Mucosa of rectum (tissue), 2 donors: ENCODE data around the gene CDC26.

Experiments
- H3K27ac ChIP-seq, 2 donors: one replicate each; pipeline ENCODE4 v1.7.0; 2013; ENCODE audit warnings: inconsistent platforms in 2 of 2, low read depth in 2 of 2, low read length in 2 of 2
- H3K27me3 ChIP-seq, 2 donors: one replicate each; pipeline ENCODE4 v1.7.0; 2013; ENCODE audit warnings: low read length in 2 of 2; ENCODE audit not compliant: control insufficient read depth in 2 of 2, insufficient read depth in 2 of 2
- H3K36me3 ChIP-seq, 2 donors: one replicate each; pipeline ENCODE4 v1.7.0; 2013; ENCODE audit warnings: low read length in 2 of 2; ENCODE audit not compliant: control insufficient read depth in 2 of 2, insufficient read depth in 2 of 2
- H3K4me1 ChIP-seq, 2 donors: one replicate each; pipeline ENCODE4 v1.7.0; 2013; ENCODE audit warnings: low read length in 2 of 2, mild to moderate bottlenecking in 1 of 2; ENCODE audit not compliant: control insufficient read depth in 2 of 2, insufficient read depth in 2 of 2
- H3K4me3 ChIP-seq, 2 donors: one replicate each; pipeline ENCODE4 v1.7.0; 2013; ENCODE audit warnings: low read length in 2 of 2
- H3K9ac ChIP-seq, 2 donors: one replicate each; pipeline ENCODE4 v1.7.0; 2013; ENCODE audit warnings: low read length in 2 of 2, low read depth in 1 of 2, mild to moderate bottlenecking in 1 of 2
- H3K9me3 ChIP-seq, 2 donors: one replicate each; pipeline ENCODE4 v1.7.0; 2013; ENCODE audit warnings: low read length in 2 of 2; ENCODE audit not compliant: control insufficient read depth in 2 of 2
- donor health status: healthy.
- donor health status: Normal muscosa, but diverticular disease.

Gene CDC26

DNA sequence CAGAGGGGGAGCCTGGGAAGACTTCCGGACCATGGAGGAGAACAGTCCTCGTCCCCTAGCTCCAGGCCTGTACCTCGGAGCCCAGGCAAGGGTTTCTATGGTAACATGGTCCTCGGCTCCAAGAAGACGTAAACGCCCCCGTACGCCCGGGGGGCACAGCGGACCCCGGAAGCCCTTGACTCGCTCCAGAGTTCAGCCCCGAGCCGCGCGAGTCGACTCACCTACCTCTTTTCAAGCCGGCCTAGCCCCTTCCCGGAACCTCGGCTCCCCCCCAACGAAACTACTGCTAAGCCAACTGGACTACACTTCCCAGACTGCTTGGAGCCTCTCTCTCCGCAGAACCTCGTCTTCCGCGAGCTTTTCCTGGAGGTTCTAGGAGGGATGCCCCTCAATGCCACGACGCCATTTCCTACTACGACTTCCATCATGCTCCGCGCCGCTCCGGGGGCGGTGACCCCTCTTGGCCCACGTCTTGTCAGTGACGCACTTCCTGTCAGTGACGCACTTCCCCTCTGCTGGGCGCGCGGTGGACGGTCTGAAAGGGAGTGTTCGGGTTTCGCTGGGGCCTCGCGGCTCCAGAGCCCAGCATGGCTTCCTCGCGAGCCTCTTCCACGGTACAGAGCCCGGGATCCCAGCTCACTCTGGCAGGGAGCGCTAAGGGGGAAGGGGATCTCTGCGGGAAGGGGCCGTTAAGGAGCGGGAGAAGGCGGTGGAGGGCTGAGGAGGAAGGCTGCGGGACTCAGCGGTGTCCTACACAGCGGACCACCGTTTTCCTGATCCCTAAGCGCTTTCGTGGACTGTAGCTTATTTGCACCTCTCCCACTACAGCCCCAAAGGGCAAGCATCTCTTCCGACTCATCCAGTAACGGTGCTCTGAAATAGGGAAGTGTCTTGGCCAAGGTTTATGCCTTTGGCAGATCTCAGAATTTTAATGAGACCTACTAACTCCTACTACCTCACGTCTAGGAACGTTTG, at the start of gene CDC26, which contains the start of gene PRPF4:
Gene CDC26, minus strand, starts transcription at position 416 of the 975 bp plus-strand sequence. CDS start 3,065 bp downstream, outside the sequence.
Gene PRPF4, plus strand, starts transcription at position 502 of the 975 bp plus-strand sequence. Its CDS starts 86 bp downstream, at position 588.
- peak within 1 kb of the TSS; percentile 91 to 95 for H3K27ac ChIP-seq
- H3K27me3 ChIP-seq, result no peaks in the 10 kb centered on the region
- peaks cover 5 to 11% of the 10 kb centered on the region in 2 donors for H3K4me1 ChIP-seq
- no peaks in the 10 kb centered on the region for H3K9me3 ChIP-seq
- H3K4me3 ChIP-seq, result peak within 1 kb of the TSS; percentile 99
- H3K36me3 ChIP-seq, result peaks cover 36 to 49% of the 10 kb centered on the region in 2 donors
- H3K9ac ChIP-seq, result peak within 1 kb of the TSS; percentile 94 to 99

DNA sequence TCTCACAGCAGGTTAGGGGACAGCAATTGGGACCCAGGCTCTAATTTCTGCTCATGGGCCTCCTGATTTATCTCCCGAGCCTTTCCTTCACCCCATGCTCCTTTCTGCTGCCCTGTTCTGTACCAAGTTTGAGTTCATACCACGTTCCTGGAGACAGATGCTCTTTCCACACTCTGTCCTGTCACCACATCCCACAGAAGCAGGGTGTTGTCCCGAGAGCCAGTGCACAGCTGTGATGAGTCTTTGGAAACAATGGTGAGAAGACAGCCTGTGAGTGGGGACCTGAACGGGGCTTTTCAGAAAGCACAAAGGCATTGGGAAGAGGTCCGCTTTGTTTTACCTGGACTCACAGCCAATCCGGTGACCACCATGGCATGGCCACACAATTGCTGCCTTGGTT, 47.3 kb upstream of the CDC26 start:
- Histone ChIP-seq H3K4me3 (no peak overlapping the region), H3K36me3 (no peaks in the 10 kb centered on the region), H3K27ac (no peak overlapping the region)

DNA sequence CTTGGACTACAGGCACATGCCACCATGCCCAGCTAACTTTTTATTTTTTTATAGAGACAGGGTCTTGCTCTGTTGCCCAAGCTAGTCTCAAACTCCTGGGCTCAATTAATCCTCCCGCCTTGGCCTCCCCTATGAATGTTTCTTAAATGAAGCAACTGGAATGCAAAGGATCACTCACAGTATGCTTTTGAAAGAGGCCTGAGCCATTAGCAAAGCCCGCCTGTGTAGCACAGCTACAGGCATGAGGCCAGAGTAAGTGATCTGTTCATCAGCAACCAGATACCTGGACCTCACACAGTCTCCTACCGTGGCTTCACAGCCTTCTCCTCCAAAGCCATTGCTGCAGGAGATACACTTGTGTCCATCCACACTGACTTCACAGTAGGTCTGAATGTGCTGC, 44.7 kb upstream of the CDC26 start:
- H3K27ac ChIP-seq, result no peak overlapping the region
- H3K27me3 ChIP-seq, result no peaks in the 10 kb centered on the region
- H3K9ac ChIP-seq, result no peak overlapping the region
- H3K9me3 ChIP-seq, result no peaks in the 10 kb centered on the region
- H3K36me3 ChIP-seq, result no peaks in the 10 kb centered on the region
- no peaks in the 10 kb centered on the region for H3K4me1 ChIP-seq
- H3K4me3 ChIP-seq, result no peak overlapping the region

More for the DNA sequence above, 47.3 kb upstream of the CDC26 start:
- no peaks in the 10 kb centered on the region for H3K4me1 ChIP-seq
- H3K27me3 ChIP-seq, result no peaks in the 10 kb centered on the region
- no peak overlapping the region for H3K9ac ChIP-seq
- H3K9me3 ChIP-seq, result no peaks in the 10 kb centered on the region

DNA sequence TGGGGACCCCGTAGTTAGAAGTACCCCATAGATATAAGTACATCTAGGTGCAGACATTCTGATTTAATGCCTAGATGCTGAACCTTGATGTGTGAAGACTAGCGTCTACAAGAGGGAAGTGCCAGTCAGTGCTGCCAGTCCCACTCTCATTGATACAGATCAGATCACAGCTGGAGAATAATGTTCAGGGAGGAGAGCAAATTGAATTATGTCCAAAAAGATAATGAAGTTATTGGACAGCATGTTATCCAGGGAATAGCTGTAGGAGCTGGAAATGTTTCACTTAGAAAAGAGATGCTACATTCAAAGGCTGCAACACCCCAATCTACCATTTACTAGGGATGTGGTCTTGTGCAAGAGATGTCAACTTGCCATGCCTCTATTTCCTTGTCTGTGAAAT, 43.7 kb upstream of the CDC26 start:
- no peaks in the 10 kb centered on the region for H3K4me1 ChIP-seq
- H3K4me3 ChIP-seq, result no peak overlapping the region
- no peaks in the 10 kb centered on the region for H3K9me3 ChIP-seq
- H3K27me3 ChIP-seq, result no peaks in the 10 kb centered on the region
- H3K36me3 ChIP-seq, result no peaks in the 10 kb centered on the region
- H3K9ac ChIP-seq, result no peak overlapping the region
- no peak overlapping the region for H3K27ac ChIP-seq

DNA sequence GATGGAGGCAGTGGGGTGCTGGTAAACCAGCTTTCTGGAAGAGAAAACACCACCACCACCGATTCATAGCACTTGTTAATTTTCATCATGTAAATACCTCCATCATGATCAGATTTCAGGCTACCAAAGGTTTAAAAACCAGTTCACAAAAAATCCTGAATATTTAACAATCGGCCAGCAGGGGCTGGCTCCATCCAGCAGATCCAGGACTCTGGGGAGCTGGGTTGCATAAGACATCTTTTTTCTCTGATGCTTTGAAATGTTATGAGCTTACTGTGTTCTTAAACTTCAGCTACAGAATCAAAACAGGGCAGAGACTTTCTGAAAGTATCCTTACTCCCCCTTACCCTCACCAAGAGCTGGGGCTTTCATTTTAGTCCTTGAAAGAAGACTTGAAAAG, 42.4 kb upstream of the CDC26 start:
- H3K9ac ChIP-seq, result no peak overlapping the region
- H3K36me3 ChIP-seq, result no peaks in the 10 kb centered on the region
- no peaks in the 10 kb centered on the region for H3K9me3 ChIP-seq
- H3K27ac ChIP-seq, result no peak overlapping the region
- no peak overlapping the region for H3K4me3 ChIP-seq
- no peaks in the 10 kb centered on the region for H3K27me3 ChIP-seq
- H3K4me1 ChIP-seq, result no peaks in the 10 kb centered on the region

DNA sequence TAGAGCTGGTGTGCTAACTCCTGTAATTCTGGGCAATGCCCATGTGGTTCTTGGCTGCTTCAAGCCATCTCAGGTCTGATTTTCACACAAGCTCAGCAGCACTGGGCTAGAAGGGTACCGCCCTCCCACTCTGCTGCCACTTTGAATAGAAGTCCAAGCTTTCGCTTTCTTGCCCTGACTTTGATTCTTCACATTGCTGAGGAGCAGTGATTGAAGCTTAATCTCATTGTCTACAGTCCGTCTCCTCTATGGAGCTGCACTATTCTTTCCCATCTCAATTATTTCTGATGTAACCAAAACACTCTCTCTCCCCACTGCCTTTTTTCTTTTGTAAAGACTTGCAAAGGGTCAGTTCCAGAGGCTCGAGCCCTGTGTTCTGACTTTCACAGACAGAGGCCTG, 40.7 kb upstream of the CDC26 start:
- no peaks in the 10 kb centered on the region for H3K27me3 ChIP-seq
- H3K9ac ChIP-seq, result no peak overlapping the region
- H3K9me3 ChIP-seq, result no peaks in the 10 kb centered on the region
- no peaks in the 10 kb centered on the region for H3K4me1 ChIP-seq
- no peaks in the 10 kb centered on the region for H3K36me3 ChIP-seq
- H3K27ac ChIP-seq, result no peak overlapping the region
- H3K4me3 ChIP-seq, result no peak overlapping the region

DNA sequence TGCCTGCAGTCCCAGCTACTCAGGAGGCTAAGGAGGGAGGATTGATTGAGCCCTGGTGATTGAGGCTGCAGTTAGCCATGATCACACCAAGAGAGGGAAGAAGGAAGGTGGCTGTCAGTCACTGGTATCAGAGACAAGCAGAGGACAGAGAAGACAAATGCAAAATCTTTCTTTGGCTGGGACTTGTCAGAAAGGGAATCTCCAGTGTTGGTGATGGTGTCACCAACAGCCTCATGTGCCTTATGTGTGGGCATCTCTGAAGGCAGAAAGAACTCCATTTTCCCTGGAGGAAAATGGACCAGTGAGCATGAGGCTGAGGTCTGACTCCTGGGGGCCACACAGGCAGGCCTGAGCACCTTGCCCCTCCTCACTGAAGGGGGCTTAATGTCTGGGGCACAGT, 39.9 kb upstream of the CDC26 start:
- no peak overlapping the region for H3K9ac ChIP-seq
- no peak overlapping the region for H3K27ac ChIP-seq
- H3K4me1 ChIP-seq, result no peaks in the 10 kb centered on the region
- H3K9me3 ChIP-seq, result no peaks in the 10 kb centered on the region
- no peaks in the 10 kb centered on the region for H3K36me3 ChIP-seq
- H3K4me3 ChIP-seq, result no peak overlapping the region
- H3K27me3 ChIP-seq, result no peaks in the 10 kb centered on the region

DNA sequence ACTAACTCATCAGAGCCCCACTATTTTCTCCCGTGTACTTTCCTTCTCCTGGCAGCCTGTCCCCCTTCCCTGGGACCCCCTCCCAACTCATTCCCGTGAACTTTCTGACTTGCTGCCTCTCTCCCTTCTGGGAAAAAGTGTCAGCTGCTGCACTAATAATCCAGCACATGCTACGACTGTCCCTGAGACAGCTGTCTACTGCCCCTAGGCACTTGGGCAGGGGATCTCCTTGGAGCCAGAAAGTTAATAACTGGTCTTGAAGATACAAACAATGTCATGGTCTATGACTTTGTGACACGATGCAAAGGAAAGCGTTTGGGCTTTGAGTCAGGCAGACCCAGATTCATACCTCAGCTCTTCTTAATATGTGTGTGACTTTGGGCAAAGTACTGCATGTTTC, 37.9 kb upstream of the CDC26 start:
- no peaks in the 10 kb centered on the region for H3K36me3 ChIP-seq
- H3K4me3 ChIP-seq, result no peak overlapping the region
- no peaks in the 10 kb centered on the region for H3K9me3 ChIP-seq
- no peaks in the 10 kb centered on the region for H3K27me3 ChIP-seq
- H3K27ac ChIP-seq, result no peak overlapping the region
- no peaks in the 10 kb centered on the region for H3K4me1 ChIP-seq
- no peak overlapping the region for H3K9ac ChIP-seq

DNA sequence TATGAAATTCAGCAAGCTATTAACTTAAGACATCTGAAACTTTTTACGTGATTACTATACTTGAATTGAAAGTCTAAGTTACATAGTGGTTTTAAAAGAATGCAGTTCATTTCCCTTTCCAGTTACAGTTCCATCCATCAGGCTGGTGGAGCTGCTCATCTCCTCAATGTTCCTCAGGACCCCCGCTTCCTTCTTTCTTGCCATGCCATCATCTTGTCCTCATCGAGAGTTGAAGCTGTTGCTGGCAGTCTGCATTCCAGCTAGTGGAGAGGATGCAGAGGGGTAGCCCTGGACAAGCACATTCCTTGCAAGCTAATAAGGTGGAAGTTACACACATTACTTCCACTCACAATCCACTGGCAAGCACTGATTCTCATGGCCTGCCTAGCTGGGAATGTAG, 36.6 kb upstream of the CDC26 start:
- H3K9me3 ChIP-seq, result no peaks in the 10 kb centered on the region
- no peak overlapping the region for H3K9ac ChIP-seq
- no peak overlapping the region for H3K27ac ChIP-seq
- no peak overlapping the region for H3K4me3 ChIP-seq
- no peaks in the 10 kb centered on the region for H3K36me3 ChIP-seq
- no peaks in the 10 kb centered on the region for H3K4me1 ChIP-seq
- H3K27me3 ChIP-seq, result no peaks in the 10 kb centered on the region

DNA sequence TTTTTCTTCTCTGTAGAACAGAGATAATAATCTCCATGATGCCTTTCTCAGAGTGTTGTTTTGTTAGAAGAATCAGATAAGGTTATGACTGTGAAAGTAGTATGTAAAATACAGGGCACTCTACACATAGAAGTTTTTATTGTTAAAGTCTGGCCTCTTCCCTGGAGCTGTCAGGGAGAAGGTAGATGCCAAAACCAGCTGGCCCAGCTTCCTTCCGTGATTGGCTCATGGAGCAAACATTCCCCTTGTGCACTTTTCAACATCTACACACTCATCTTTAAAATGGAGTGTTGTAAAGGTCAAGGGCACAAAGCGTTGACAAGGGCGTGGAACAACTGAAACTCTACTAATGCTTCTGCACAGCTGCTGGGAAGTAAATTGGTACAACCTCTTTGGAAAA, 35.2 kb upstream of the CDC26 start:
- Histone ChIP-seq H3K27me3 (no peaks in the 10 kb centered on the region), H3K4me3 (no peak overlapping the region), H3K9me3 (no peaks in the 10 kb centered on the region), H3K9ac (no peak overlapping the region), H3K27ac (no peak overlapping the region), H3K36me3 (no peaks in the 10 kb centered on the region), H3K4me1 (no peaks in the 10 kb centered on the region)
